H9 (cell line): ENCODE results near the gene ZBTB20. TPM values are rescaled to one million over a fixed set of nuclear protein-coding genes. Genes with fewer than 3 reads are reported as not detected.

Experiments
- DNase-seq: peaks from one replicate; pipeline ENCODE4 v3.0.0-alpha.2; 2017
- H2AFZ ChIP-seq: one replicate; pipeline ENCODE4 v1.6.1; 2013; ENCODE audit warnings: mild to moderate bottlenecking, low read length, control low read depth, moderate library complexity
- H2AK5ac ChIP-seq: 2 replicates; pipeline ENCODE4 v1.6.1; 2013; ENCODE audit warnings: low read length, control low read depth, mixed read lengths; ENCODE audit not compliant: insufficient read length
- H2BK120ac ChIP-seq: one replicate; pipeline ENCODE4 v1.6.1; 2013; ENCODE audit warnings: low read depth, mild to moderate bottlenecking, low read length, control low read depth, inconsistent platforms; ENCODE audit not compliant: poor library complexity, severe bottlenecking
- H2BK12ac ChIP-seq: 2 replicates; pipeline ENCODE4 v1.6.1; 2013; ENCODE audit warnings: low read length, control low read depth, mixed read lengths, low read depth; ENCODE audit not compliant: insufficient read length
- H2BK15ac ChIP-seq: 2 replicates; pipeline ENCODE4 v1.6.1; 2013; ENCODE audit warnings: low read depth, low read length, control low read depth
- H2BK20ac ChIP-seq: one replicate; pipeline ENCODE4 v1.6.1; 2013; ENCODE audit warnings: low read depth, mild to moderate bottlenecking, low read length, control low read depth, inconsistent platforms; ENCODE audit not compliant: poor library complexity, severe bottlenecking
- H2BK5ac ChIP-seq: 2 replicates; pipeline ENCODE4 v1.6.1; 2013; ENCODE audit warnings: low read length, control low read depth, mixed read lengths; ENCODE audit not compliant: insufficient read length
- H3K14ac ChIP-seq: 2 replicates; pipeline ENCODE4 v1.6.1; 2013; ENCODE audit warnings: low read length, control low read depth; ENCODE audit not compliant: insufficient read depth
- H3K18ac ChIP-seq: 2 replicates; pipeline ENCODE4 v1.6.1; 2013; ENCODE audit warnings: low read depth, mild to moderate bottlenecking, mixed read lengths, low read length, control low read depth; ENCODE audit not compliant: insufficient read length
- H3K23ac ChIP-seq: 2 replicates; pipeline ENCODE4 v1.6.1; 2013; ENCODE audit warnings: low read length, control low read depth, mixed read lengths, low read depth; ENCODE audit not compliant: insufficient read length
- H3K23me2 ChIP-seq: 2 replicates; pipeline ENCODE4 v1.6.1; 2013; ENCODE audit warnings: low read depth, mild to moderate bottlenecking, mixed read lengths, low read length, control low read depth; ENCODE audit not compliant: insufficient read length, poor library complexity, severe bottlenecking
- H3K27ac ChIP-seq: 2 replicates; pipeline ENCODE4 v1.5.1; 2013; ENCODE audit warnings: low read length, control low read depth, mixed read lengths, low read depth; ENCODE audit not compliant: insufficient read length
- H3K27me3 ChIP-seq: 2 replicates; pipeline ENCODE4 v1.6.1; 2013; ENCODE audit warnings: low read length, control low read depth, inconsistent platforms; ENCODE audit not compliant: insufficient read depth
- H3K4ac ChIP-seq: 2 replicates; pipeline ENCODE4 v1.6.1; 2013; ENCODE audit warnings: low read depth, mild to moderate bottlenecking, control low read depth, inconsistent platforms, low read length, moderate library complexity
- H3K4me1 ChIP-seq: 2 replicates; pipeline ENCODE4 v1.6.1; 2013; ENCODE audit warnings: low read length, control low read depth, inconsistent platforms; ENCODE audit not compliant: insufficient read depth
- H3K4me2 ChIP-seq: 2 replicates; pipeline ENCODE4 v1.6.1; 2013; ENCODE audit warnings: low read length, control low read depth, mixed read lengths; ENCODE audit not compliant: insufficient read length, insufficient read depth
- H3K56ac ChIP-seq: 2 replicates; pipeline ENCODE4 v1.6.1; 2013; ENCODE audit warnings: low read depth, mild to moderate bottlenecking, mixed read lengths, low read length, control low read depth; ENCODE audit not compliant: insufficient read length
- H3K79me1 ChIP-seq: 2 replicates; pipeline ENCODE4 v1.6.1; 2013; ENCODE audit warnings: low read depth, mild to moderate bottlenecking, moderate library complexity, low read length, control low read depth, inconsistent platforms; ENCODE audit not compliant: insufficient read depth, poor library complexity, severe bottlenecking
- H3K79me2 ChIP-seq: 2 replicates; pipeline ENCODE4 v1.6.1; 2013; ENCODE audit warnings: low read length, control low read depth, inconsistent platforms; ENCODE audit not compliant: insufficient read depth
- H3K9ac ChIP-seq: 2 replicates; pipeline ENCODE4 v1.6.1; 2013; ENCODE audit warnings: low read length, control low read depth, mixed read lengths; ENCODE audit not compliant: insufficient read length; ENCODE audit errors: extremely low read depth
- H3K9me3 ChIP-seq: one replicate; pipeline ENCODE4 v1.6.1; 2013; ENCODE audit warnings: low read depth, low read length, inconsistent platforms; ENCODE audit not compliant: control insufficient read depth
- H3T11ph ChIP-seq: one replicate; pipeline ENCODE4 v1.6.1; 2013; ENCODE audit warnings: mild to moderate bottlenecking, low read length, control low read depth, inconsistent platforms
- H4K20me1 ChIP-seq: one replicate; pipeline ENCODE4 v1.6.1; 2013; ENCODE audit not compliant: control insufficient read depth, insufficient read length, insufficient read depth
- H4K5ac ChIP-seq: 2 replicates; pipeline ENCODE4 v1.6.1; 2013; ENCODE audit warnings: low read depth, mild to moderate bottlenecking, mixed read lengths, low read length, control low read depth; ENCODE audit not compliant: insufficient read length
- H4K8ac ChIP-seq: replicated peaks from 2 replicates; pipeline ENCODE4 v1.6.1; 2013; ENCODE audit warnings: low read length, control low read depth, mixed read lengths, low read depth; ENCODE audit not compliant: insufficient read length
- H4K91ac ChIP-seq: 2 replicates; pipeline ENCODE4 v1.6.1; 2013; ENCODE audit warnings: low read depth, mild to moderate bottlenecking, moderate library complexity, mixed read lengths, low read length, control low read depth; ENCODE audit not compliant: insufficient read length
- H3K27ac Mint-ChIP-seq, 3 experiments: 2 replicates in 2 of 3; 3 replicates in 1 of 3; pipeline ENCODE4 v1.8.0; 2020 to 2021; ENCODE audit warnings: mixed read lengths in 3 of 3, mild to moderate bottlenecking in 1 of 3, moderate library complexity in 1 of 3
- H3K27me3 Mint-ChIP-seq: 2 replicates; pipeline ENCODE4 v1.8.0; 2021; ENCODE audit warnings: low read depth, mild to moderate bottlenecking, moderate library complexity, mixed read lengths
- H3K36me3 Mint-ChIP-seq, 3 experiments: 2 replicates in 2 of 3; 3 replicates in 1 of 3; pipeline ENCODE4 v1.8.0; 2020 to 2021; ENCODE audit warnings: low read depth in 3 of 3, mixed read lengths in 3 of 3; ENCODE audit not compliant: insufficient read depth in 1 of 3
- H3K4me1 Mint-ChIP-seq, 2 experiments: 2 replicates each; pipeline ENCODE4 v1.8.0; 2020; ENCODE audit warnings: mixed read lengths in 2 of 2
- H3K4me3 Mint-ChIP-seq, 2 experiments: 2 replicates in 1 of 2; 3 replicates in 1 of 2; pipeline ENCODE4 v1.8.0; 2020 to 2021; ENCODE audit warnings: mild to moderate bottlenecking in 2 of 2, mixed read lengths in 2 of 2, moderate library complexity in 1 of 2
- H3K9me3 Mint-ChIP-seq, 2 experiments: 2 replicates in 1 of 2; 3 replicates in 1 of 2; pipeline ENCODE4 v1.8.0; 2020; ENCODE audit warnings: mild to moderate bottlenecking in 2 of 2, mixed read lengths in 2 of 2, moderate library complexity in 1 of 2
- total RNA-seq: library from RNA; stranded (reverse); gene quantifications from 2 replicates; pipeline ENCODE4 v1.2.1, GENCODE V29; 2021
- TF ChIP-seq, protein P1 (sequence below): fragments of 200-600 bp; sonication (generic); conservative IDR thresholded peaks from 3 replicates; pipeline ENCODE4 v1.8.0; 2021; ENCODE audit warnings: antibody characterized with exemption, mild to moderate bottlenecking

Gene ZBTB20
- total RNA-seq, 1 experiment from 2014 or later, result 0.70 TPM

DNA sequence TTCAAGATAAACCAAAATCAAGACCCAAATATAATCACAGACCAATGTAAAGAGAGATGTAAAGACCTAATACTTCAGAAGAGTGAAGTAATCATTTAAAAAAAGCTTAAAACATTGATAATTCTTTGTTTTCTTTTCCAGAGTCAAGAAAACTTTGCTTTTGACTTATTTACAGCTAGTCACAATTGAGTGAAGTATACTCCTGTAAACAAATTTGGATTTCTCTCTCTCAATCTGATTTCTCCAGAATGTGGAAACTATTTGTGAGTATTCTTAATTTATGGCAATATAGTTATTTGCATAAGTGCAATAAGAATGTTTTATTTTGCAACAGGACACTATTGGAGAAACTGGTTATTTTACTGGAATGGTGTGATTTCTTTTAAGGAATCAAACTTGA is 43.7 kb upstream of the ZBTB20 start:
- Histone ChIP-seq H4K5ac (no peak overlapping the region), H4K20me1 (no peaks in the 10 kb centered on the region), H2AFZ (no peak overlapping the region), H4K8ac (no peak overlapping the region), H3K4ac (no peak overlapping the region), H2BK15ac (no peak overlapping the region), H2BK5ac (no peak overlapping the region), H3K4me2 (no peak overlapping the region), H3K9ac (no peak overlapping the region), H3K18ac (no peak overlapping the region), H3K79me1 (no peaks in the 10 kb centered on the region), H2BK12ac (no peak overlapping the region), H3K23ac (no peak overlapping the region), H2BK120ac (no peak overlapping the region), H3K4me1 (no peaks in the 10 kb centered on the region), H3K23me2 (no peaks in the 10 kb centered on the region), H3K56ac (no peak overlapping the region), H4K91ac (no peak overlapping the region), H3K9me3 (no peaks in the 10 kb centered on the region), H3K27me3 (no peaks in the 10 kb centered on the region), H3K27ac (no peak overlapping the region), H3T11ph (no peak overlapping the region), H3K14ac (no peak overlapping the region), H2BK20ac (no peak overlapping the region), H2AK5ac (no peak overlapping the region), H3K79me2 (no peaks in the 10 kb centered on the region)
- Mint-ChIP-seq H3K4me3 (no peak overlapping the region), H3K4me1 (peaks cover 6 to 9% of the 10 kb centered on the region in 2 experiments; a peak in 3 of 4 replicates), H3K27ac (no peak overlapping the region), H3K36me3 (peaks cover 3 to 10% (median 6%) of the 10 kb centered on the region in 3 experiments; a peak in 4 of 7 replicates), H3K9me3 (peaks cover 10 to 12% of the 10 kb centered on the region in 2 experiments; a peak in 3 of 5 replicates), H3K27me3 (no peaks in the 10 kb centered on the region)
- TF ChIP-seq, protein P1, sequence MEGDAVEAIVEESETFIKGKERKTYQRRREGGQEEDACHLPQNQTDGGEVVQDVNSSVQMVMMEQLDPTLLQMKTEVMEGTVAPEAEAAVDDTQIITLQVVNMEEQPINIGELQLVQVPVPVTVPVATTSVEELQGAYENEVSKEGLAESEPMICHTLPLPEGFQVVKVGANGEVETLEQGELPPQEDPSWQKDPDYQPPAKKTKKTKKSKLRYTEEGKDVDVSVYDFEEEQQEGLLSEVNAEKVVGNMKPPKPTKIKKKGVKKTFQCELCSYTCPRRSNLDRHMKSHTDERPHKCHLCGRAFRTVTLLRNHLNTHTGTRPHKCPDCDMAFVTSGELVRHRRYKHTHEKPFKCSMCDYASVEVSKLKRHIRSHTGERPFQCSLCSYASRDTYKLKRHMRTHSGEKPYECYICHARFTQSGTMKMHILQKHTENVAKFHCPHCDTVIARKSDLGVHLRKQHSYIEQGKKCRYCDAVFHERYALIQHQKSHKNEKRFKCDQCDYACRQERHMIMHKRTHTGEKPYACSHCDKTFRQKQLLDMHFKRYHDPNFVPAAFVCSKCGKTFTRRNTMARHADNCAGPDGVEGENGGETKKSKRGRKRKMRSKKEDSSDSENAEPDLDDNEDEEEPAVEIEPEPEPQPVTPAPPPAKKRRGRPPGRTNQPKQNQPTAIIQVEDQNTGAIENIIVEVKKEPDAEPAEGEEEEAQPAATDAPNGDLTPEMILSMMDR, result no peak
- DNase-seq, result no peak
